HepG2 (cell line): Measurements from ENCODE around the gene TMEM131L. TPM values are rescaled to one million over a fixed set of nuclear protein-coding genes. Genes with fewer than 3 reads are reported as not detected.
A peak's percentile ranks its signal among the peaks of the same experiment; 100 is the strongest.

ENCODE experiments used
- ARNTL ChIP-seq: sonication (generic); formaldehyde crosslinking; IDR thresholded peaks from 2 replicates; pipeline ENCODE4 v1.4.0; 2020; ENCODE audit warnings: mild to moderate bottlenecking, missing genetic modification reagents
- CCDC6 ChIP-seq: sonication (generic); formaldehyde crosslinking; IDR thresholded peaks from 2 replicates; pipeline ENCODE4 v1.8.1; 2022; ENCODE audit warnings: mild to moderate bottlenecking, missing genetic modification reagents, moderate library complexity
- DPF2 ChIP-seq: sonication (generic); formaldehyde crosslinking; IDR thresholded peaks from 2 replicates; pipeline ENCODE4 v1.4.0; 2020; ENCODE audit warnings: mild to moderate bottlenecking, low read depth, missing genetic modification reagents, borderline replicate concordance
- ELF4 ChIP-seq: sonication (generic); formaldehyde crosslinking; IDR thresholded peaks from 2 replicates; pipeline ENCODE4 v1.5.0; 2020; ENCODE audit warnings: missing genetic modification reagents, mild to moderate bottlenecking, moderate library complexity, borderline replicate concordance
- EZH2 ChIP-seq: conservative IDR thresholded peaks from 2 replicates; pipeline ENCODE4 v1.6.1; 2012; ENCODE audit warnings: mild to moderate bottlenecking, low read depth, low read length, moderate library complexity
- FOXK1 ChIP-seq: sonication (generic); formaldehyde crosslinking; IDR thresholded peaks from 2 replicates; pipeline ENCODE4 v1.4.0; 2020; ENCODE audit warnings: low read depth, missing genetic modification reagents, borderline replicate concordance
- FOXP1 ChIP-seq, 2 experiments: fragments of 450-650 bp in 1 of 2; IDR thresholded peaks; 2 replicates each; pipeline ENCODE4 v1.6.1; 2017 to 2018; ENCODE audit warnings: antibody characterized with exemption in 1 of 2
- GABPB1 ChIP-seq: IDR thresholded peaks from 2 replicates; pipeline ENCODE4 v1.6.1; 2016; ENCODE audit warnings: mild to moderate bottlenecking, missing genetic modification reagents, moderate library complexity, missing compliant biosample characterization
- KDM1A ChIP-seq: IDR thresholded peaks from 2 replicates; pipeline ENCODE4 v1.6.1; 2016; ENCODE audit warnings: missing compliant biosample characterization
- MTA3 ChIP-seq: sonication (generic); formaldehyde crosslinking; IDR thresholded peaks from 2 replicates; pipeline ENCODE4 v1.4.0; 2020; ENCODE audit warnings: missing genetic modification reagents
- SP1 ChIP-seq, 2 experiments: fragments of 450-650 bp in 1 of 2; sonication (generic) in 1 of 2; formaldehyde crosslinking in 1 of 2; IDR thresholded peaks; 2 replicates each; pipeline versions ENCODE4 v1.4.0 to v1.6.1; 2016 to 2020; ENCODE audit warnings: missing genetic modification reagents in 1 of 2
- TBX2 ChIP-seq: sonication (generic); formaldehyde crosslinking; IDR thresholded peaks from 2 replicates; pipeline ENCODE4 v1.5.0; 2020; ENCODE audit warnings: missing genetic modification reagents, mild to moderate bottlenecking, borderline replicate concordance
- ZFY ChIP-seq: sonication (generic); formaldehyde crosslinking; IDR thresholded peaks from 2 replicates; pipeline ENCODE4 v1.4.0; 2020; ENCODE audit warnings: missing genetic modification reagents
- ZNF230 ChIP-seq: sonication (generic); formaldehyde crosslinking; IDR thresholded peaks from 2 replicates; pipeline ENCODE4 v1.4.0; 2020; ENCODE audit warnings: mild to moderate bottlenecking, missing genetic modification reagents
- ZNF367 ChIP-seq: sonication (generic); formaldehyde crosslinking; IDR thresholded peaks from 2 replicates; pipeline ENCODE4 v1.4.0; 2020; ENCODE audit warnings: missing genetic modification reagents, borderline replicate concordance
- polyA plus RNA-seq, 8 experiments: library from polyadenylated mRNA; depleted of rRNA in 3 of 8; stranded (reverse) in 7 of 8; unstranded in 1 of 8; fragments of >200 nt; fragmentation: Illumina TruSeq in 4 of 8; extraction: Trizol in 4 of 8; gene quantifications; 2 replicates each; pipeline versions ENCODE4 v1.2.1 to v1.2.3, GENCODE V29; 2011 to 2016; ENCODE audit warnings: low read depth in 4 of 8, missing spikeins in 1 of 8, mixed read lengths in 1 of 8; ENCODE audit not compliant: insufficient read depth in 1 of 8
- total RNA-seq, 5 experiments: library from RNA; depleted of rRNA; stranded (reverse); fragments of >200 nt; fragmentation: Illumina TruSeq; extraction: Trizol; gene quantifications; 2 replicates each; pipeline ENCODE4 v1.2.3, GENCODE V29; 2016; ENCODE audit warnings: low read depth in 1 of 5
- TF ChIP-seq, protein P1 (sequence below): sonication (generic); formaldehyde crosslinking; IDR thresholded peaks from 2 replicates; pipeline ENCODE4 v1.5.0; 2020; ENCODE audit warnings: mild to moderate bottlenecking, missing genetic modification reagents, borderline replicate concordance
- TF ChIP-seq, protein P2 (sequence below): sonication (generic); formaldehyde crosslinking; IDR thresholded peaks from 2 replicates; pipeline ENCODE4 v1.8.0; 2022; ENCODE audit warnings: missing genetic modification reagents, mild to moderate bottlenecking, inconsistent platforms, borderline replicate concordance
- TF ChIP-seq, protein P3 (sequence below): sonication (generic); formaldehyde crosslinking; IDR thresholded peaks from 2 replicates; pipeline ENCODE4 v1.4.0; 2020; ENCODE audit warnings: missing genetic modification reagents; ENCODE audit errors: not compliant biosample characterization

The TMEM131L gene
- total and polyA plus RNA-seq, 2 of the 13 experiments (the other 11 are each of a cell fraction or from before 2014, with no cell fraction given): 2.2 to 4.5 TPM

DNA sequence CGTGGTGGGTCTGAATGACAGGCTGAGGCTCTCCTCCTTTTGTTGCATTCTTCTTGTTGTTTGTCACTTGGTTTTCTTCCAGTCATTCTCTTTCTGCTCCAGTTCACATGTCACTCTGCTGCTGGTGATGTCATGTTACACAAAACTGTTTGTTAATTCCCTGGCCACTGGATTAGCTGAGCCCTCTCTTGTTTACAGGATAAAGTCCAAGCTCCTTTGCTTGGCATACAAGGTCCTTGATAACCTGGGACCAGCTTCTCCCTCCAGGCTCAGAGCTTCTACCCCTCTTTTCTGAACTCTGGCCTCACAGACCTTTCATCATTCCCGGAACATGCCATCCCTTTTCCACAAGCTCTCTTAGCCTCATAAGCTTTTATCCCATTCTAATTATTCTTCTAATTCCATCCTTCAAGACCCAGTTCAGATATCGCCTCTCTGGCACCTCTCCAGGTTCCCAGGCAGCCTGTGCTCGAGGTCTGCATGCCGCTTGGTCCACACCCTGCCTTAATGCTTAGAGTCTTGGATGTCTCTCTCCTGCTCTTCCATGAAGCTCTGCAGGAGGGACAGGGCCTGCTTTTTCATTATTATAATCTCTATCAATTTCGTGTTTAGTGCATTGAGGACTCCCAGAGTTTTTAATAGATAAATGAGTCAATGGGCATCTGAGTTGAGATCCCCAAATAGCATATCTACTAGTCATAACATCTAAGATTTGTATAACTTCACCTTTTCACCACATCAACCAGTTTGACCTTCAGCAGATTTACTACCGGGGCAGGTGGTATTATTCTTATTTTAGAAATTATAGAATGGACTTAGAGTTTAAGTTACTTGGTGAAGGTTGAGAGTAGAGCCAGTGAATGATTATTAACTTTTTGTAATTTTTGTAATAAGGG is 98.7 kb downstream of the TMEM131L start (continued):
- TF ChIP-seq, protein P1, sequence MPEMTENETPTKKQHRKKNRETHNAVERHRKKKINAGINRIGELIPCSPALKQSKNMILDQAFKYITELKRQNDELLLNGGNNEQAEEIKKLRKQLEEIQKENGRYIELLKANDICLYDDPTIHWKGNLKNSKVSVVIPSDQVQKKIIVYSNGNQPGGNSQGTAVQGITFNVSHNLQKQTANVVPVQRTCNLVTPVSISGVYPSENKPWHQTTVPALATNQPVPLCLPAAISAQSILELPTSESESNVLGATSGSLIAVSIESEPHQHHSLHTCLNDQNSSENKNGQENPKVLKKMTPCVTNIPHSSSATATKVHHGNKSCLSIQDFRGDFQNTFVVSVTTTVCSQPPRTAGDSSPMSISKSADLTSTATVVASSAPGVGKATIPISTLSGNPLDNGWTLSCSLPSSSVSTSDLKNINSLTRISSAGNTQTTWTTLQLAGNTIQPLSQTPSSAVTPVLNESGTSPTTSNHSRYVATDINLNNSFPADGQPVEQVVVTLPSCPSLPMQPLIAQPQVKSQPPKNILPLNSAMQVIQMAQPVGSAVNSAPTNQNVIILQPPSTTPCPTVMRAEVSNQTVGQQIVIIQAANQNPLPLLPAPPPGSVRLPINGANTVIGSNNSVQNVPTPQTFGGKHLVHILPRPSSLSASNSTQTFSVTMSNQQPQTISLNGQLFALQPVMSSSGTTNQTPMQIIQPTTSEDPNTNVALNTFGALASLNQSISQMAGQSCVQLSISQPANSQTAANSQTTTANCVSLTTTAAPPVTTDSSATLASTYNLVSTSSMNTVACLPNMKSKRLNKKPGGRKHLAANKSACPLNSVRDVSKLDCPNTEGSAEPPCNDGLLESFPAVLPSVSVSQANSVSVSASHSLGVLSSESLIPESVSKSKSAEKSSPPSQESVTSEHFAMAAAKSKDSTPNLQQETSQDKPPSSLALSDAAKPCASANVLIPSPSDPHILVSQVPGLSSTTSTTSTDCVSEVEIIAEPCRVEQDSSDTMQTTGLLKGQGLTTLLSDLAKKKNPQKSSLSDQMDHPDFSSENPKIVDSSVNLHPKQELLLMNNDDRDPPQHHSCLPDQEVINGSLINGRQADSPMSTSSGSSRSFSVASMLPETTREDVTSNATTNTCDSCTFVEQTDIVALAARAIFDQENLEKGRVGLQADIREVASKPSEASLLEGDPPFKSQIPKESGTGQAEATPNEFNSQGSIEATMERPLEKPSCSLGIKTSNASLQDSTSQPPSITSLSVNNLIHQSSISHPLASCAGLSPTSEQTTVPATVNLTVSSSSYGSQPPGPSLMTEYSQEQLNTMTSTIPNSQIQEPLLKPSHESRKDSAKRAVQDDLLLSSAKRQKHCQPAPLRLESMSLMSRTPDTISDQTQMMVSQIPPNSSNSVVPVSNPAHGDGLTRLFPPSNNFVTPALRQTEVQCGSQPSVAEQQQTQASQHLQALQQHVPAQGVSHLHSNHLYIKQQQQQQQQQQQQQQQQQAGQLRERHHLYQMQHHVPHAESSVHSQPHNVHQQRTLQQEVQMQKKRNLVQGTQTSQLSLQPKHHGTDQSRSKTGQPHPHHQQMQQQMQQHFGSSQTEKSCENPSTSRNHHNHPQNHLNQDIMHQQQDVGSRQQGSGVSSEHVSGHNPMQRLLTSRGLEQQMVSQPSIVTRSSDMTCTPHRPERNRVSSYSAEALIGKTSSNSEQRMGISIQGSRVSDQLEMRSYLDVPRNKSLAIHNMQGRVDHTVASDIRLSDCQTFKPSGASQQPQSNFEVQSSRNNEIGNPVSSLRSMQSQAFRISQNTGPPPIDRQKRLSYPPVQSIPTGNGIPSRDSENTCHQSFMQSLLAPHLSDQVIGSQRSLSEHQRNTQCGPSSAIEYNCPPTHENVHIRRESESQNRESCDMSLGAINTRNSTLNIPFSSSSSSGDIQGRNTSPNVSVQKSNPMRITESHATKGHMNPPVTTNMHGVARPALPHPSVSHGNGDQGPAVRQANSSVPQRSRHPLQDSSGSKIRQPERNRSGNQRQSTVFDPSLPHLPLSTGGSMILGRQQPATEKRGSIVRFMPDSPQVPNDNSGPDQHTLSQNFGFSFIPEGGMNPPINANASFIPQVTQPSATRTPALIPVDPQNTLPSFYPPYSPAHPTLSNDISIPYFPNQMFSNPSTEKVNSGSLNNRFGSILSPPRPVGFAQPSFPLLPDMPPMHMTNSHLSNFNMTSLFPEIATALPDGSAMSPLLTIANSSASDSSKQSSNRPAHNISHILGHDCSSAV: no peak
- TF ChIP-seq GABPB1: peak; percentile 28; the same call in 1 of the 2 replicates
- TF ChIP-seq MTA3 (CRISPR knock-in tag): no peak
- no peak for TF ChIP-seq ZFY (CRISPR knock-in tag)
- no peak for TF ChIP-seq ELF4 (CRISPR knock-in tag)
- TF ChIP-seq, protein P2, sequence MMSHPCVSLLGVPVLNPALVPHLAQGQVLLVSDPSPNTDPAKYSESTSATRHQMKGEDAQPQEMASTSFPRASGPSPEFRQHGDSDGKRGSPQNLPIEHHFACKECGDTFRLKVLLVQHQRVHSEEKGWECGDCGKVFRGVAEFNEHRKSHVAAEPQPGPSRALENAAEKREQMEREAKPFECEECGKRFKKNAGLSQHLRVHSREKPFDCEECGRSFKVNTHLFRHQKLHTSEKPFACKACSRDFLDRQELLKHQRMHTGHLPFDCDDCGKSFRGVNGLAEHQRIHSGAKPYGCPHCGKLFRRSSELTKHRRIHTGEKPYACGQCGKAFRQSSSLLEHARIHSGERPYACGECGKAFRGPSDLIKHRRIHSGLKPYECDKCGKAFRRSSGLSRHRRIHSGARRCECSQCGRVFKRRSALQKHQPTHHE (CRISPR knock-in tag): no peak; the same call in 1 of the 2 replicates
- TF ChIP-seq SP1 (IDR thresholded peaks at IDR 0.05): no peak
- no peak for TF ChIP-seq SP1 (CRISPR knock-in tag; IDR thresholded peaks at IDR 0.05)
- peak; percentile 98; the same call in 1 of the 2 replicates for TF ChIP-seq FOXK1 (CRISPR knock-in tag)
- TF ChIP-seq FOXP1 (IDR thresholded peaks at IDR 0.05): peak; percentile 96
- TF ChIP-seq FOXP1 (CRISPR knock-in tag; IDR thresholded peaks at IDR 0.05): peak; percentile 98
- TF ChIP-seq TBX2 (CRISPR knock-in tag): peak; percentile 83
- 0 out of 2 replicates have a peak, but pooled peaks have one; percentile 41 for TF ChIP-seq CCDC6 (CRISPR knock-in tag)
- peak; percentile 81 for TF ChIP-seq ARNTL (CRISPR knock-in tag)
- TF ChIP-seq, protein P3, sequence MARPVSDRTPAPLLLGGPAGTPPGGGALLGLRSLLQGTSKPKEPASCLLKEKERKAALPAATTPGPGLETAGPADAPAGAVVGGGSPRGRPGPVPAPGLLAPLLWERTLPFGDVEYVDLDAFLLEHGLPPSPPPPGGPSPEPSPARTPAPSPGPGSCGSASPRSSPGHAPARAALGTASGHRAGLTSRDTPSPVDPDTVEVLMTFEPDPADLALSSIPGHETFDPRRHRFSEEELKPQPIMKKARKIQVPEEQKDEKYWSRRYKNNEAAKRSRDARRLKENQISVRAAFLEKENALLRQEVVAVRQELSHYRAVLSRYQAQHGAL (CRISPR knock-in tag): no peak
- TF ChIP-seq ZNF367: no peak
- TF ChIP-seq DPF2 (CRISPR knock-in tag): peak; percentile 87
- TF ChIP-seq EZH2: no peak
- TF ChIP-seq ZNF230: 0 out of 2 replicates have a peak, but pooled peaks have one; percentile 55
- TF ChIP-seq KDM1A (CRISPR knock-in tag): peak; percentile 57; the same call in 1 of the 2 replicates
